ENCODE data around the gene CAB39L. TPM values are rescaled to one million over a fixed set of nuclear protein-coding genes. Genes with fewer than 3 reads are reported as not detected.

CAB39L gene
- total RNA-seq, 1 donor from 2014 or later: 3.4 TPM

GRCh38 chr13:49307365-49307764 lies 136.5 kb downstream of the CAB39L start:
- intact Hi-C loops (cut with micrococcal nuclease): no loop called here
- DNase-seq (no peak), ATAC-seq (ENCODE audit: low read depth) (no peak)
- Mint-ChIP-seq H3K4me1 (peaks cover 24% of the 10 kb centered on the region), H3K4me3 (no peak overlapping the region), H3K27me3 (no peaks in the 10 kb centered on the region), H3K9me3 (no peaks in the 10 kb centered on the region), H3K27ac (no peak overlapping the region), H3K36me3 (ENCODE audit: low read depth) (peaks cover 8% of the 10 kb centered on the region)
- ChIA-PET POLR2A (interaction anchor here (1.0 kb wide), 1 partner anchor 13 kb away, joined by 5 read pairs; no protein-coding TSS in a partner anchor), CTCF (no interaction called here)
- TF ChIP-seq CTCF (IDR thresholded peaks at IDR 0.05): no peak

GRCh38 chr13:49305792-49306425 lies 138.0 kb downstream of the CAB39L start:
- Mint-ChIP-seq H3K4me3 (no peak overlapping the region), H3K27ac (no peak overlapping the region), H3K27me3 (no peaks in the 10 kb centered on the region), H3K4me1 (peaks cover 36% of the 10 kb centered on the region), H3K9me3 (no peaks in the 10 kb centered on the region), H3K36me3 (ENCODE audit: low read depth) (peaks cover 8% of the 10 kb centered on the region)
- no peak for DNase-seq
- intact Hi-C loops (cut with micrococcal nuclease): no loop called here
- ChIA-PET CTCF (no interaction called here), POLR2A (interaction anchor here (0.7 kb wide), 1 partner anchor 281 kb away, joined by 3 read pairs; no protein-coding TSS in a partner anchor)
- no peak for ATAC-seq (ENCODE audit: low read depth)
- TF ChIP-seq CTCF (IDR thresholded peaks at IDR 0.05): no peak

GRCh38 chr13:49304763-49305700 lies 138.8 kb downstream of the CAB39L start:
- Mint-ChIP-seq H3K27ac (no peak overlapping the region), H3K36me3 (ENCODE audit: low read depth) (peaks cover 3% of the 10 kb centered on the region), H3K9me3 (no peaks in the 10 kb centered on the region), H3K4me1 (peaks cover 36% of the 10 kb centered on the region), H3K27me3 (no peaks in the 10 kb centered on the region), H3K4me3 (no peak overlapping the region)
- DNase-seq: no peak
- no peak for TF ChIP-seq CTCF (IDR thresholded peaks at IDR 0.05)
- POLR2A ChIA-PET: interaction anchor here (0.7 kb wide), 1 partner anchor 281 kb away, joined by 3 read pairs; no protein-coding TSS in a partner anchor
- CTCF ChIA-PET: no interaction called here
- no peak for ATAC-seq (ENCODE audit: low read depth)
- intact Hi-C loops (cut with micrococcal nuclease): no loop called here

- DNase-seq (no peak), ATAC-seq (ENCODE audit: low read depth) (no peak)
- no peak overlapping the region for H3K4me3 Mint-ChIP-seq
- CTCF ChIA-PET: no interaction called here
- intact Hi-C loops (cut with micrococcal nuclease): no loop called here
- H3K4me1 Mint-ChIP-seq: peaks cover 36% of the 10 kb centered on the region
- peaks cover 2% of the 10 kb centered on the region for H3K36me3 Mint-ChIP-seq (ENCODE audit: low read depth)
- H3K27ac Mint-ChIP-seq: no peak overlapping the region
- POLR2A ChIA-PET: no interaction called here
- no peak for TF ChIP-seq CTCF (IDR thresholded peaks at IDR 0.05)
- H3K27me3 Mint-ChIP-seq: no peaks in the 10 kb centered on the region
- H3K9me3 Mint-ChIP-seq: no peaks in the 10 kb centered on the region
Measured at GRCh38 chr13:49304356-49304755, 139.5 kb downstream of the CAB39L start.

Data from activated B cell treated with CpG ODN at 0.5 μM for 24 hours (primary cell).